Aorta (tissue), 5 donors: ENCODE data around the gene RALGPS1. TPM values are rescaled to one million over a fixed set of nuclear protein-coding genes. Genes with fewer than 3 reads are reported as not detected.

ENCODE experiments used
- ATAC-seq: fragments of 200-7000 bp; cut with Tn5 transposase; one replicate; pipeline ENCODE4 v1.9.1; 2022; ENCODE audit warnings: moderate library complexity; ENCODE audit not compliant: low FRiP score
- DNase-seq, 2 donors: peaks; one replicate each; pipeline ENCODE4 v3.0.0-alpha.2; 2020
- H3K27ac ChIP-seq, 2 donors: one replicate each; pipeline ENCODE4 v1.5.1; 2013; ENCODE audit warnings: low read length in 2 of 2, mild to moderate bottlenecking in 2 of 2, moderate library complexity in 2 of 2, control low read depth in 1 of 2, inconsistent platforms in 1 of 2, low read depth in 1 of 2
- H3K27me3 ChIP-seq, 2 donors: one replicate each; pipeline ENCODE4 v1.6.1; 2013; ENCODE audit warnings: control low read depth in 1 of 2, low read length in 1 of 2, mild to moderate bottlenecking in 1 of 2, moderate library complexity in 1 of 2; ENCODE audit not compliant: insufficient read depth in 2 of 2, control insufficient read depth in 1 of 2
- H3K36me3 ChIP-seq, 2 donors: one replicate each; pipeline ENCODE4 v1.6.1; 2013; ENCODE audit warnings: control low read depth in 1 of 2, low read length in 1 of 2, mild to moderate bottlenecking in 1 of 2; ENCODE audit not compliant: insufficient read depth in 2 of 2, control insufficient read depth in 1 of 2
- H3K4me1 ChIP-seq, 2 donors: one replicate each; pipeline ENCODE4 v1.6.1; 2013; ENCODE audit warnings: low read length in 2 of 2, control low read depth in 1 of 2, mild to moderate bottlenecking in 1 of 2, moderate library complexity in 1 of 2; ENCODE audit not compliant: insufficient read depth in 2 of 2, control insufficient read depth in 1 of 2
- H3K4me3 ChIP-seq, 2 donors: one replicate each; pipeline ENCODE4 v1.5.1; 2013; ENCODE audit warnings: low read length in 2 of 2, control low read depth in 1 of 2, mild to moderate bottlenecking in 1 of 2
- H3K9me3 ChIP-seq: one replicate; pipeline ENCODE4 v1.6.1; 2013; ENCODE audit warnings: mild to moderate bottlenecking, low read length; ENCODE audit not compliant: control insufficient read depth
- WGBS, 2 donors: extraction: QIAGEN DNeasy Blood & Tissue Kit; methylation state at CpG; one replicate each; pipeline ENCODE4 v1.1.7; 2013; 5-methylcytosine and 5-hydroxymethylcytosine counted together
- intact Hi-C, 2 donors: fragments of 100-400 bp; cut with DNase I; formaldehyde crosslinking; loops; one replicate each; pipeline versions ENCODE4 v1.14.2 to v1.15.0; 2022
- polyA plus RNA-seq, 2 donors: library from polyadenylated mRNA; stranded (reverse); fragments of 200-250 nt; gene quantifications; one replicate each; pipeline ENCODE4 v1.2.3, GENCODE V29; 2013
- total RNA-seq, 2 donors: library from RNA; stranded (reverse); fragmentation: NEBNext Ultra II Directional; extraction: Animal tissue kit (Norgen Biotek cat#: 25700); gene quantifications; one replicate each; pipeline ENCODE4 v1.2.1, GENCODE V29; 2021
- donor health status: healthy with polysubstance abuse.
- donor health status: Bipolar disorder and iron deficiency.
- donor health status: DM: no; HTN: no; CAD: no.
- donor health status: DM: no; HTN: no; CAD: no.
- donor health status: DM: yes; HTN: yes; CAD: no.

Gene RALGPS1
- total and polyA plus RNA-seq, 4 donors, result 2.0 to 19.7 (median 8.3) TPM

GRCh38 chr9:127187231-127187956 lies 272.8 kb downstream of the RALGPS1 start:
- Histone ChIP-seq H3K27me3 (no peaks in the 10 kb centered on the region), H3K4me3 (no peak overlapping the region), H3K36me3 (no peaks in the 10 kb centered on the region), H3K27ac (peak overlapping the region; percentile 44 to 93), H3K9me3 (no peaks in the 10 kb centered on the region), H3K4me1 (peaks cover 4 to 7% of the 10 kb centered on the region in 2 donors)
- WGBS, 2 donors, result 33 to 38% methylated on average over 14 of the region's 14 CpGs
- intact Hi-C loops, result loop anchor here (2.0 to 5.0 kb wide), 3 partner anchors 53 to 135 kb away; partner anchors contain the start of gene ANGPTL2 (in 1 of the 2)
- peak; percentile 82 to 84 for DNase-seq
- ATAC-seq, result peak; percentile 80

- H3K27me3 ChIP-seq, result no peaks in the 10 kb centered on the region
- H3K4me3 ChIP-seq, result no peak overlapping the region
- 94 to 96% methylated on average over 4 of the region's 4 CpGs for WGBS, 2 donors
- no peak for ATAC-seq
- peak; percentile 32 to 36 for DNase-seq
- H3K36me3 ChIP-seq, result no peaks in the 10 kb centered on the region
- no peaks in the 10 kb centered on the region for H3K9me3 ChIP-seq
- peak overlapping the region in 1 of 2 donors; percentile 28 for H3K27ac ChIP-seq
- H3K4me1 ChIP-seq, result peaks cover 4 to 7% of the 10 kb centered on the region in 2 donors
- intact Hi-C loops, result loop anchor here (5.0 kb wide), 2 partner anchors 66 to 136 kb away; partner anchors contain the start of gene ANGPTL2 (in 1 of the 2)
Observed at GRCh38 chr9:127188396-127188795, 273.8 kb downstream of the RALGPS1 start.

GRCh38 chr9:127189628-127190027 lies 275.0 kb downstream of the RALGPS1 start:
- intact Hi-C loops, result loop anchor here (5.0 kb wide), 2 partner anchors 67 to 137 kb away; partner anchors contain the start of gene ANGPTL2 (in 1 of the 2)
- Histone ChIP-seq H3K9me3 (no peaks in the 10 kb centered on the region), H3K27ac (no peak overlapping the region), H3K4me3 (no peak overlapping the region), H3K27me3 (no peaks in the 10 kb centered on the region), H3K4me1 (peaks cover 4 to 7% of the 10 kb centered on the region in 2 donors), H3K36me3 (no peaks in the 10 kb centered on the region)
- 67 to 69% methylated on average over 5 of the region's 5 CpGs for WGBS, 2 donors
- DNase-seq, result peak; percentile 19 to 66
- no peak for ATAC-seq

- H3K27me3 ChIP-seq, result no peaks in the 10 kb centered on the region
- 90 to 91% methylated on average over 3 of the region's 3 CpGs for WGBS, 2 donors
Observed at GRCh38 chr9:127192744-127193143, 278.2 kb downstream of the RALGPS1 start.

GRCh38 chr9:127193483-127193882 lies 278.9 kb downstream of the RALGPS1 start:
- no peak overlapping the region for H3K4me3 ChIP-seq
- ATAC-seq (no peak), DNase-seq (peak; percentile 17 to 41)
- no peaks in the 10 kb centered on the region for H3K36me3 ChIP-seq
- H3K4me1 ChIP-seq, result no peaks in the 10 kb centered on the region
- H3K27ac ChIP-seq, result no peak overlapping the region
- WGBS, 2 donors, result 94 to 97% methylated on average over 1 of the region's 1 CpG
- no peaks in the 10 kb centered on the region for H3K27me3 ChIP-seq
- no peaks in the 10 kb centered on the region for H3K9me3 ChIP-seq
- intact Hi-C loops, result no loop called here

More at GRCh38 chr9:127192744-127193143, 278.2 kb downstream of the RALGPS1 start:
- Histone ChIP-seq H3K4me3 (no peak overlapping the region), H3K27ac (no peak overlapping the region), H3K4me1 (no peaks in the 10 kb centered on the region), H3K36me3 (no peaks in the 10 kb centered on the region), H3K9me3 (no peaks in the 10 kb centered on the region)
- intact Hi-C loops, result no loop called here
- DNase-seq (peak in 1 of 2 donors; percentile 24), ATAC-seq (no peak)

GRCh38 chr9:127194881-127195713 lies 280.5 kb downstream of the RALGPS1 start:
- Histone ChIP-seq H3K4me3 (no peak overlapping the region), H3K27me3 (no peaks in the 10 kb centered on the region), H3K27ac (no peak overlapping the region), H3K4me1 (no peaks in the 10 kb centered on the region), H3K36me3 (no peaks in the 10 kb centered on the region), H3K9me3 (no peaks in the 10 kb centered on the region)
- ATAC-seq (no peak), DNase-seq (peak; percentile 41 to 50)
- intact Hi-C loops, result no loop called here
- 97 to 99% methylated on average over 12 of the region's 12 CpGs for WGBS, 2 donors

GRCh38 chr9:127195976-127196825 lies 281.6 kb downstream of the RALGPS1 start:
- H3K4me1 ChIP-seq, result no peaks in the 10 kb centered on the region
- intact Hi-C loops, result no loop called here
- H3K27ac ChIP-seq, result no peak overlapping the region
- DNase-seq, result peak; percentile 34 to 61
- no peak overlapping the region for H3K4me3 ChIP-seq
- 93 to 95% methylated on average over 19 of the region's 19 CpGs for WGBS, 2 donors
- no peak for ATAC-seq
- H3K9me3 ChIP-seq, result no peaks in the 10 kb centered on the region
- H3K36me3 ChIP-seq, result no peaks in the 10 kb centered on the region
- no peaks in the 10 kb centered on the region for H3K27me3 ChIP-seq

- no peaks in the 10 kb centered on the region for H3K36me3 ChIP-seq
- H3K4me1 ChIP-seq, result no peaks in the 10 kb centered on the region
- intact Hi-C loops, result no loop called here
- H3K9me3 ChIP-seq, result no peaks in the 10 kb centered on the region
- ATAC-seq (no peak), DNase-seq (peak in 1 of 2 donors; percentile 25)
- no peak overlapping the region for H3K27ac ChIP-seq
- 17 to 25% methylated on average over 3 of the region's 3 CpGs for WGBS, 2 donors
- no peak overlapping the region for H3K4me3 ChIP-seq
- no peaks in the 10 kb centered on the region for H3K27me3 ChIP-seq
Observed at GRCh38 chr9:127196826-127197145, 282.2 kb downstream of the RALGPS1 start.
